ENCODE results near the gene FHAD1. TPM values are rescaled to one million over a fixed set of nuclear protein-coding genes. Genes with fewer than 3 reads are reported as not detected.

Gene FHAD1
- total RNA-seq, 2 donors from 2014 or later: 4.4 TPM; not detected in 1

- DNase-seq (ENCODE audit: low spot score): no peak
- no peak for TF ChIP-seq CTCF (IDR thresholded peaks at IDR 0.05)
- Histone ChIP-seq H3K4me1 (ENCODE audit: control insufficient read depth in 1 of 2, low read depth in 2 of 2) (no peaks in the 10 kb centered on the region), H3K4me3 (no peak overlapping the region), H3K27ac (no peak overlapping the region), H3K27me3 (replicated peaks; ENCODE audit: insufficient read depth) (no peaks in the 10 kb centered on the region), H3K36me3 (no peaks in the 10 kb centered on the region), H3K9me3 (no peaks in the 10 kb centered on the region)
- ATAC-seq (ENCODE audit: insufficient number of reproducible peaks, low FRiP score, low read depth): no peak
These were observed 113.7 kb downstream of the FHAD1 start for GRCh38 chr1:15360700-15361099.

GRCh38 chr1:15362096-15362736 lies 115.2 kb downstream of the FHAD1 start:
- Histone ChIP-seq H3K4me1 (ENCODE audit: control insufficient read depth in 1 of 2, low read depth in 2 of 2) (no peaks in the 10 kb centered on the region), H3K36me3 (no peaks in the 10 kb centered on the region), H3K4me3 (no peak overlapping the region), H3K9me3 (no peaks in the 10 kb centered on the region), H3K27me3 (replicated peaks; ENCODE audit: insufficient read depth) (no peaks in the 10 kb centered on the region), H3K27ac (no peak overlapping the region)
- no peak for DNase-seq (ENCODE audit: low spot score)
- no peak for ATAC-seq (ENCODE audit: insufficient number of reproducible peaks, low FRiP score, low read depth)
- TF ChIP-seq CTCF (IDR thresholded peaks at IDR 0.05): no peak

- Histone ChIP-seq H3K27me3 (replicated peaks; ENCODE audit: insufficient read depth) (no peaks in the 10 kb centered on the region), H3K4me3 (no peak overlapping the region), H3K9me3 (no peaks in the 10 kb centered on the region), H3K36me3 (no peaks in the 10 kb centered on the region), H3K27ac (no peak overlapping the region), H3K4me1 (ENCODE audit: control insufficient read depth in 1 of 2, low read depth in 2 of 2) (no peaks in the 10 kb centered on the region)
- ATAC-seq (ENCODE audit: insufficient number of reproducible peaks, low FRiP score, low read depth): no peak
- TF ChIP-seq CTCF (IDR thresholded peaks at IDR 0.05): no peak
- DNase-seq (ENCODE audit: low spot score): no peak
These were observed 115.7 kb downstream of the FHAD1 start for GRCh38 chr1:15362737-15363128.

GRCh38 chr1:15364740-15365139 lies 117.7 kb downstream of the FHAD1 start:
- no peaks in the 10 kb centered on the region for H3K4me1 ChIP-seq (ENCODE audit: control insufficient read depth in 1 of 2, low read depth in 2 of 2)
- no peaks in the 10 kb centered on the region for H3K9me3 ChIP-seq
- H3K27me3 ChIP-seq (replicated peaks; ENCODE audit: insufficient read depth): no peaks in the 10 kb centered on the region
- H3K4me3 ChIP-seq: no peak overlapping the region
- DNase-seq (ENCODE audit: low spot score) (no peak), ATAC-seq (ENCODE audit: insufficient number of reproducible peaks, low FRiP score, low read depth) (no peak)
- no peak for TF ChIP-seq CTCF (IDR thresholded peaks at IDR 0.05)
- H3K36me3 ChIP-seq: no peaks in the 10 kb centered on the region
- H3K27ac ChIP-seq: no peak overlapping the region

- peaks cover 4 to 12% of the 10 kb centered on the region in 2 donors for H3K4me1 ChIP-seq (ENCODE audit: control insufficient read depth in 1 of 2, low read depth in 2 of 2)
- H3K4me3 ChIP-seq: no peak overlapping the region
- TF ChIP-seq CTCF (IDR thresholded peaks at IDR 0.05): no peak
- ATAC-seq (ENCODE audit: insufficient number of reproducible peaks, low FRiP score, low read depth) (no peak), DNase-seq (ENCODE audit: low spot score) (no peak)
- H3K27ac ChIP-seq: no peak overlapping the region
- no peaks in the 10 kb centered on the region for H3K27me3 ChIP-seq (replicated peaks; ENCODE audit: insufficient read depth)
- H3K36me3 ChIP-seq: no peaks in the 10 kb centered on the region
- no peaks in the 10 kb centered on the region for H3K9me3 ChIP-seq
These were observed 121.9 kb downstream of the FHAD1 start for GRCh38 chr1:15368888-15369287.
